ENCODE measurements around the gene KCNIP1.
A peak's percentile ranks its signal among the peaks of the same experiment; 100 is the strongest.

Gene KCNIP1

GRCh38 chr5:170563824-170564567, 60.2 kb downstream of the KCNIP1 start:
- no peak for DNase-seq (ENCODE audit: low read depth in 2 of 2)

DNA sequence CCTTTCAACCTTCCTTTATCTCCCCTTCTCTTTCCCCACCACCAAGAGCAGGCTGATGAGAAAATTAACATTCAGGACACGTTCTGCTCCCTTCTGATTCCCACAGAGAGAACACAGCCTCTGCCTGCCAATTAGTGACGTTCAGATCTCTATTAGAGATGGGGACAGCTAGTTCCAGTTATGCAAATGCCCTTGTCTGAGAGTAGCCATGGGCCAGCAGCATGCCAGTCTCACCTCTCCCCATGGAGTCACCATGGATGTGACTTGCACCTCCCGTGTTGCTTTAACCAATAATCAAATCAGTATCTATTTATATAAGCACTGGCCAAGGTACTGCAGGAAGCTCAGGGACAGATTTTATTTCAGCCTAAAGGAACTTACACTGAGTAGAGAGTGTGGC, 61.3 kb downstream of the KCNIP1 start:
- DNase-seq (ENCODE audit: low read depth in 2 of 2), result no peak

DNA sequence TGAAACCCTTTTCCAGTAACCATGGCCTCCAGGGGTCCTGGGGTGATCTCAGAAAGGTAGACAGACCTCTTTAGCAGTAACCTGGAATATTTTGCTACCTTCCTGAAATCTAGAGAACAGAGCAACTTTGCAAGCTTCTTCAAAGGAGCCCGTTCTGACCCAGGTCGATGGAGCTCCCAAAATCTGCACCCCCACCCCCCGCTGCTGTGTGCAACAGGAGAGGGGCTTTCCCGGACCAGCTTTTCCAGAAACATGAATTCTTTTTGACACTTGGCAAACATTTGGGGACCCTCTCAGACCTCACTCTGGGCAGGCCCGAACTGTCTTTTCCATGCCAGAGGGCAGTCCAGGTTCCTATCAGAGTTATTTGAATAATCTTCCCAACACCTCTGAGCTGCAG, 65.3 kb downstream of the KCNIP1 start:
- no peak for DNase-seq (ENCODE audit: low read depth in 2 of 2)

- no peak for DNase-seq (ENCODE audit: low read depth in 2 of 2)
These were observed 66.7 kb downstream of the KCNIP1 start for GRCh38 chr5:170570476-170570875.

DNA sequence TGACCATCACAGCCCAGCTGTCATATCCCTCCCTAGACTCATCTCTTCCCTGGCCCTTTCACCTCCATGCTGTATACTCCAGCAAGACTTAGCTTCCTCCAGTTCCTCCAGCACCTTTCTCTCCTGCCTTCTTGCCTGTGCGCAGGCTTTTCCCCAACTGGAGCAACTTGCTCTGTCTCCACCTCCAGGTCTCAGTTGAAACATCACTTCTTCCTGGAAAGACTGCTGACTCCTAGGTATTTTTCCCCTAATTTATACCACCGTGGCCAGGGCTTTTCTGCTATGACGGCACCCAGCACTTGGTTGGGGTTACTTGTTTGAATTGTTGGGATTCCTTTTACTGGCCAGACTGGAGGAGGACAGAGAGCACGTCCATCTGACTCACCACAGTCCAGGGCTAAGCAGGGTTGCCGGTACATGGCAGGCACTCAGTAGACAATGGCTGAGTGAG, 67.5 kb downstream of the KCNIP1 start:
- DNase-seq (ENCODE audit: low read depth in 2 of 2), result no peak

GRCh38 chr5:170571875-170572852, 68.3 kb downstream of the KCNIP1 start:
- peak in 1 of 2 donors; percentile 41 for DNase-seq (ENCODE audit: low read depth in 2 of 2)

DNA sequence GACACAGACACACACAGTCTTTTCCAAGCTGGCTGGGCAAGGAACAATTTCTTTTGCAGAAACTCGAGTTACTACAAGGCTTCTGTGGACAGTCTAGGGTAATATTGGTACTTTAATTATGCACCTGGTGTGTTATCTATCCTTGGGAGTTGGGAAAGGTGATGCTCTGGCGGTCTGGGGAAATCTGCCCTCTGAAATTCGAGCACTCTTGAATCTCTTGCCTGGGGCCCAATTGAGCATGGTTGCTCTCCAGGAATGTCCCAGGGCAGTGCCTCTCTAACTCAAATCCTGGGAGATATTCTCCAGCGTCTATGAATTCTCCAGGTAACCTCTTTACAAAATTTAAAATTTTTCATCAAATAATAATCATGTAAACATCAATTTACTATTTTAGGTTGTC, 69.3 kb downstream of the KCNIP1 start:
- DNase-seq (ENCODE audit: low read depth in 2 of 2), result no peak

- no peak for DNase-seq (ENCODE audit: low read depth in 2 of 2)
These were observed 69.8 kb downstream of the KCNIP1 start for GRCh38 chr5:170573660-170574059.

DNA sequence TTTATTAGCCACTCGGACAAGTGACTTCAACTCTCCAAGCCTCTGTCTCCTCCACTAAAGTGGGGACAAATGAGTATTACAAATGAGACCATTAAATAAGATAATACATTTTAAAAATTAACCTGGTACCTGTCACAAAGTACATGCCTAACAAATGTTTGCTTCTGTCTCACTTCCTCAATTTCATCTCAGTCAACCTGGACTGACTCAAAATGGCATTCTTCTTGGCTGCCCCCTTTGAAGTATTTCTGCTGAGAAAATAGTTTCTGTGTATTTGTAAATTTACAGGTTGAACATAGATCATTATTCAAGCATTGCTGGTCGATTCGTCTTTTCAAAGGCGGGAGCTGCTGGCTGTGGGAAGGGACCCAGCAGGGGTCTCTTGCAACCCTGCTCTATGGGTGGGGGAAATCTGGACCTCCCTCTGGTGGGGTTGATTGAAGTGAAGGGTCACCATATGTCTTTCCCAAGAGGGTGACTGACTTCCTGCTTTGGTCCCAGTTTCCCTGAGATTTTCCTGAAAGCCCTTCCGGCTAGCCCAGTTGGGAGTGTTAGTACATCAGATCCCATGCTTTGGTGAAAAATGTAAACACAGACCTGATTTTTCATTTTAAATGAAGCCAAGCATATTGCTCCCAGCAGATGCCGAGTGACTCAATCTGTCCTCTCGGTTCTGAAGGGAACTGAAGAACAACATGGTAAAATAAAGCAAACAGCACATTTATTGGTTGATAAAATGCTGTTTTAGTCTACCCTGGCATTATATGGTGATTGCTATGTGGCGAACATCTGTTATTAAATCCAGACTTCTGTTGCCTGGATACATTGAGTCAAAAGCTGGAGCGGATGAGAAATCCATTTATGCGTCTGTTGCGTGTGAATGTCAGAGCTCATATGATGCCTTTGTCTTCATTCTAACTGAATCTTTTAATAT, 73.0 kb downstream of the KCNIP1 start:
- no peak for DNase-seq (ENCODE audit: low read depth in 2 of 2)

GRCh38 chr5:170579601-170580000, 75.8 kb downstream of the KCNIP1 start:
- no peak for DNase-seq (ENCODE audit: low read depth in 2 of 2)

DNA sequence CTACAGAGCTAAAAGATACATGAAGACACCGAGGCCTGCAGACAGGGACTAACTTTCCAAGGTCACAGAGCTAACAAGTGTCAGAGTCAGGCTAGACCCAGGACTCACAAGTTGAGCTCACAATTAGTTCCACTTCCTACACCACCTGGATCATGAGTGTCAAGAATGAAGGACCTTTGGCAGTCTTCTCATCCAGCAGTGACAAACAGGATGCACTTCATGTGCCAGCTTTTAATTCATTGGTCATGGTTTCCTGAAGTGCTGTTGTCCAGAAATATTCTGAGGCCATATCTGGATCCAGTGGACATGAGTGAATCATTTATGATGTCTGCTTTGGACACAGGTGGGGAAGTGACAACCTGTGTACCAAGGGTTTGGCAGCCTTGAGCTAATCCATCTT, 77.4 kb downstream of the KCNIP1 start:
- no peak for DNase-seq (ENCODE audit: low read depth in 2 of 2)

DNA sequence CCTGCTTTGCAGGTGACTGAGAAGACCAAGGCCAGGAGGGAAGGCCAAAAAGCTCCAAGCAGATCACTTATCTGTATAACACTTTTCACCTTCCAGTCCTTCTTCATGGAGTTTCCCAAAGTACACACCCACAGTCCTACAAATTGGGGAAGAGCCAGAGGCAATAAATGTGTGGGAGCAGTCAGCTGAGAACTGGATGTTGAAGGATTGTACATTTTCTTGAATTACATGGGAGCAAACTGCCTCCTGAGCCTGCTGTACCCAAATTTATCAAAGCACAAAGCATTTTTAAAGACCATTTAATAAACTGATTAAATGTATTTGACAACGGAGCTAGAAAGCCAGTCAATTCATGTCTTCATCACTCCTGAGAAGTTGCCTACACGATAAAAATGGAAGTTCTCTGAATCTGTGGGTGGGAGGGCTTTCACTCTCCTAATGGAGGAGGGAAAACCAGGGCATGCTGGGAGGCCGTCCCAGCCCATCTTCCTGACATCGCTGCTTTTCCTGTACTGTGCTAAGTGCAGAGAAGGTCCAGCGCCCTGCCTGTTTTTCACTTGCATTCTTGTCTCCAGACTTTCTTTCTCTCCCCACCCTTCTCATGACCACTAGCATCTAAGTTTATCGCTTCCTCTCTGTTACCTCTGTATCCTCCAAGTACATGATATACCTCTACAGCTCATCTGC, 79.0 kb downstream of the KCNIP1 start:
- no peak for DNase-seq (ENCODE audit: low read depth in 2 of 2)

- DNase-seq (ENCODE audit: low read depth in 2 of 2), result no peak
These were observed 80.2 kb downstream of the KCNIP1 start for GRCh38 chr5:170584003-170584402.

- no peak for DNase-seq (ENCODE audit: low read depth in 2 of 2)
These were observed 80.7 kb downstream of the KCNIP1 start for GRCh38 chr5:170584450-170585058.

DNA sequence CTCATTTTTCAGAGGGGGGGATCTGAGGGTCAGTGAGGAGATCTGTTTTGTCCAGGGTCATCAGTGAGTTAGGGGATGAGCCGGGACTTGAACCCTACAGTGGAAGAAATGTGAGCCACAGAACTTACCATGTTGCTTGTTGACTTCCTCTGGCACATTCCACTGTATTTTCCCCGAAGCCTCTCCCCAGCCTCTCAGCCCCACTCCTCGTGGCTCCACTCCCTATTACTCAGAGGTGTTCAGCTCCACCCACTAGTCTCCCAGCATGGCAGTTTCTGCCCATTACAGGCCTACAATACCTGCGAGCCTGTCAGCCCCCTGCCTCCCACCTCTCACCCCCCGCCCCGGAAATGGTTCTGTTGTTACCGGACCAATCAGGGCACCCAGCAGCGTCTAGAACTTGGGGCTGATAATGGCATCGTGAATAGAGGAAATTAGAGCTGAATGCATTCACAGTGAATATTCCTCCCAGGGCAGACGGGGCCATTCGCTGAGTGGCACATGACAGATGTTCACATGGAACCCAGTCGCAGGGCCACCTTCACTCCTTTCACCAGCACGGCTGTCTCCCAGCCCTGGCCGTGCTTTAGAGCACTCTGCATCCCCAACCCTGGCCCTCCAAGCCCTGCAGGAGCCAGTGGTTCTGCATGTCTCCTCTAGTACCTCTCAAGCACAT, 81.6 kb downstream of the KCNIP1 start:
- no peak for DNase-seq (ENCODE audit: low read depth in 2 of 2)

GRCh38 chr5:170587808-170588207, 84.0 kb downstream of the KCNIP1 start:
- DNase-seq (ENCODE audit: low read depth in 2 of 2), result no peak

DNA sequence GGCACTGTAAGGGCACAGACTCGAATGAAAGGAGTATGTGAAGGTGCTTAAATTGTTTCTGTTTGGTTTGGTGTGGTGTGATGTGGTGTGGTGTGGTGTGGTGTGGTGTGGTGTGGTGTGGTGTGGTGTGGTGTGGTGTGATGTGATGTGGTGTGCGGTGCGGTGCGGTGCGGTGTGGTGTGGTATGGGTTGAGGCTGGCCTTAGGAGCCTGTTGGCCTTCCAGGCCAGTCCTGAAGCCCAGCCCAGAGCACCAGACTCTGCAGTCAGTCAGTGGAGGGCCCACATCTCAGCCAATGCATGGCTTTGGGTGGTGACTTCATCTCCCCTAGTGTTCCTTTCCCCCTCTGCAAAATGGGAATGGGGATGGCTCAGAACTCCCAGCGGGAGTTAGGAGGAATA, 85.8 kb downstream of the KCNIP1 start:
- no peak for DNase-seq (ENCODE audit: low read depth in 2 of 2)

DNA sequence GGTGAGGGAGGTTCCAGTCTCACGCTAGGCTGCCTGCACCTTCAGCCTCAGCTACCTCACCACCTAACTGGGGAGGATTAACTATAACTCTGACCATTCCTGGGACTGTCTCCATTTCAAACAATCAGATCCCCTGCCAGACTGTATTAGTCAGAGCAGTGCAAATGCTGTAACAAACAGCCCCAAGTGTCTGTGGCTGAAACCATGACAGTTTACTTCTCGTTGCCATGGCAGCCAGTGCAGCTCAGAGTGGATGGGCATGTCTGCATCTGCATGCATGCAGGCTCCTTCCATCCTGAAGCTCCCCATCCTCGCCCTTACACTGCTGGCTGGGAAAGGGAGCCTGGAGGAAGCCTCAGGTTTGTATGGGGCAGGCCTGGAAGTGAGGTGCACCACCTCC, 86.7 kb downstream of the KCNIP1 start:
- no peak for DNase-seq (ENCODE audit: low read depth in 2 of 2)

GRCh38 chr5:170591054-170591453, 87.2 kb downstream of the KCNIP1 start:
- DNase-seq (ENCODE audit: low read depth in 2 of 2), result no peak

GRCh38 chr5:170596482-170597044, 92.7 kb downstream of the KCNIP1 start:
- no peak for DNase-seq (ENCODE audit: low read depth in 2 of 2)
